Astrocyte of the cerebellum (primary cell): ENCODE measurements around the gene DKKL1.

Source experiments
- DNase-seq: peaks from one replicate; pipeline ENCODE4 v3.0.0-alpha.2; 2011; ENCODE audit warnings: low read depth
- H3K4me3 ChIP-seq: 2 replicates; pipeline ENCODE4 v1.5.1; 2011; ENCODE audit warnings: mild to moderate bottlenecking, low read depth, low read length, moderate library complexity
- CTCF ChIP-seq: IDR thresholded peaks from 2 replicates; pipeline ENCODE4 v1.5.1; 2012; ENCODE audit warnings: low read length, low read depth, moderate library complexity, mild to moderate bottlenecking; ENCODE audit errors: missing control alignments
- in situ Hi-C: cut with HindIII; loops from 2 replicates; pipeline ENCODE4 v1.10.0; 2017; ENCODE audit warnings: low sequenced_read_pairs

DKKL1 gene

GRCh38 chr19:49422407-49423070, 58.9 kb downstream of the DKKL1 start:
- H3K4me3 ChIP-seq = no peak overlapping the region
- DNase-seq = no peak
- TF ChIP-seq CTCF = no peak
- in situ Hi-C loops = no loop called here

- no peak for DNase-seq
- no peak within 1 kb of the TSS for H3K4me3 ChIP-seq
- no peak for TF ChIP-seq CTCF
- in situ Hi-C loops = no loop called here
Measured at GRCh38 chr19:49423071-49423984, 59.7 kb downstream of the DKKL1 start, which contains the start of gene PTH2. TSS of gene PTH2 (minus strand) at chr19:49423441. CDS start at chr19:49423339, 102 bp downstream.

- in situ Hi-C loops = no loop called here
- no peak for TF ChIP-seq CTCF
- H3K4me3 ChIP-seq = no peak overlapping the region
- no peak for DNase-seq
Measured at GRCh38 chr19:49423985-49424303, 60.3 kb downstream of the DKKL1 start.
